ENCODE measurements around the gene UBAC2. TPM values are rescaled to one million over a fixed set of nuclear protein-coding genes. Genes with fewer than 3 reads are reported as not detected.

Gene UBAC2
- total RNA-seq, 1 experiment from 2014 or later: 80.3 TPM

DNA sequence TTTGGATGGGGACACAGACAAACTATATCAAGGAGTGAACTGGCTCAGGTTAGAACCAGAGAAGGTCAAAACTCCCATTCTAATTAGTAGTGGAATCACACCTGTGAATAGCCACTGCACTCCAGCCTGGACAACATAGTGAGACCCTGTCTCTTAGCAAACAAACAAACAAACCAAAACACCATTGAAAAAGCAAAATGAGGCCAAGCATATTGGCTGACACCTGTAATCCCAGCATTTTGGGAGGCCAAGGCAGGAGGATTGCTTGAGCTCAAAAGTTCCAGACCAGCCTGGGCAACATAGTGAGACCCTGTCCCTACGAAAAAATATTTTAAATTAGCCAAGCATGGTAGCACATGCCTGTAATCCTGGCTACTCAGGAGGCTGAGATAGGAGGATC is 39.1 kb upstream of the UBAC2 start:
- H3K27me3 ChIP-seq (ENCODE audit: insufficient read depth, low read depth): no peaks in the 10 kb centered on the region
- no peaks in the 10 kb centered on the region for H3K9me2 ChIP-seq (ENCODE audit: insufficient read depth)
- ChIA-PET POLR2A (ENCODE audit: unreplicated experiment) (no interaction called here), CTCF (interaction anchor here (0.6 kb wide), 1 partner anchor 15 kb away, joined by 3 read pairs; no protein-coding TSS in a partner anchor)
- no peaks in the 10 kb centered on the region; the same call in 1 of the 2 replicates for H3F3A ChIP-seq (ENCODE audit: insufficient read depth, low read depth)
- peaks cover 9% of the 10 kb centered on the region; the same call in 1 of the 2 replicates for H3K4me1 ChIP-seq (replicated peaks; ENCODE audit: insufficient read depth)
- no peak overlapping the region for H3K4me2 ChIP-seq
- no peak overlapping the region for H3K4me3 ChIP-seq
- intact Hi-C loops (cut with micrococcal nuclease; ENCODE audit: unreplicated experiment): no loop called here
- no peaks in the 10 kb centered on the region for H3K79me2 ChIP-seq (ENCODE audit: low read depth)
- no peaks in the 10 kb centered on the region for H4K20me1 ChIP-seq (ENCODE audit: insufficient read depth)
- BruUV-seq (replicated peaks): no TSS peak
- TF ChIP-seq EZH2 (IDR thresholded peaks at IDR 0.05; ENCODE audit: low read depth): no peak
- TF ChIP-seq, protein P1, sequence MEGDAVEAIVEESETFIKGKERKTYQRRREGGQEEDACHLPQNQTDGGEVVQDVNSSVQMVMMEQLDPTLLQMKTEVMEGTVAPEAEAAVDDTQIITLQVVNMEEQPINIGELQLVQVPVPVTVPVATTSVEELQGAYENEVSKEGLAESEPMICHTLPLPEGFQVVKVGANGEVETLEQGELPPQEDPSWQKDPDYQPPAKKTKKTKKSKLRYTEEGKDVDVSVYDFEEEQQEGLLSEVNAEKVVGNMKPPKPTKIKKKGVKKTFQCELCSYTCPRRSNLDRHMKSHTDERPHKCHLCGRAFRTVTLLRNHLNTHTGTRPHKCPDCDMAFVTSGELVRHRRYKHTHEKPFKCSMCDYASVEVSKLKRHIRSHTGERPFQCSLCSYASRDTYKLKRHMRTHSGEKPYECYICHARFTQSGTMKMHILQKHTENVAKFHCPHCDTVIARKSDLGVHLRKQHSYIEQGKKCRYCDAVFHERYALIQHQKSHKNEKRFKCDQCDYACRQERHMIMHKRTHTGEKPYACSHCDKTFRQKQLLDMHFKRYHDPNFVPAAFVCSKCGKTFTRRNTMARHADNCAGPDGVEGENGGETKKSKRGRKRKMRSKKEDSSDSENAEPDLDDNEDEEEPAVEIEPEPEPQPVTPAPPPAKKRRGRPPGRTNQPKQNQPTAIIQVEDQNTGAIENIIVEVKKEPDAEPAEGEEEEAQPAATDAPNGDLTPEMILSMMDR (conservative IDR thresholded peaks at IDR 0.05): no peak
- DNase-seq: no peak
- no peaks in the 10 kb centered on the region for H3K9me3 ChIP-seq (ENCODE audit: insufficient read depth, low read depth)
- no peaks in the 10 kb centered on the region for H3K36me3 ChIP-seq (ENCODE audit: low read depth)
- H3K27ac ChIP-seq: no peak overlapping the region
- H2AFZ ChIP-seq: no peak overlapping the region

DNA sequence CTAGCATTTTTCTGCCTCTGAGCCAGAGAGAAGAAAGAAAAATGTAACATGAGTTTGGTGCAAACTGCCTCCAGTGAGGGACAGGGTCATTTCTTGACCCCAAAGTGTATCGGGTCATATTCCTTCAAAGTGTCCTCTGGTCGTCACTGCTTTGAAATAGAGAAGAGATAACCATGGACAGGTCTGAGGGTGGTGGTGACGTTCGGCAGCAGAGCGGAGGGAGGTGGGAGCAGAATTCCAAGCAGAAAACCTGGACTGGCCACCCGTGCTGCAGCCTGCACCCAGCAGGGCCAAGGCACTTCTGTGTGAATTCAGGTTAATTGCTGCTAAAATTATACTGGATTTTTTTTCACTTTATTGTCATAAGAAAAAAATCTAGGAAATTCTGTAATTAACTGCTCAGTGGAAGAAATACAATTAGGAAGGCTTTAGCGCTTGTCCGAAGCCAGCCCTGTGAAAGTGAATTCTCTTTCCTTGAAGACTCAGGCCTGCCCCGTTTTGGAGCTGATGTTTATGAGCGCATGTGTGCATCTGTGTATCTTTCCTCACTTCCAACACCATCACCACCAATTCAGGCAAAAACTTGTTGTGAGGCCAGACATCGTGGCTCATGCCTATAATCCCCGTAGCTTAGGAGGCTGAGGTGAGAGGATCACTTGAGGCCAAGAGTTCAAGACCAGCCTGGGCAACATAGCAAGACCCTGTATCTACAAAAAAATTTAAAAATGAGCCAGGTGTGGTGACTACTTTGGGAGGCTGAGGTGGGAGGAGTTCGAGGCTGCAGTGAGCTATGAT is 37.9 kb upstream of the UBAC2 start:
- DNase-seq: no peak
- no peaks in the 10 kb centered on the region for H3K79me2 ChIP-seq (ENCODE audit: low read depth)
- no peak overlapping the region for H2AFZ ChIP-seq
- H3K36me3 ChIP-seq (ENCODE audit: low read depth): no peaks in the 10 kb centered on the region
- no peak for TF ChIP-seq EZH2 (IDR thresholded peaks at IDR 0.05; ENCODE audit: low read depth)
- TF ChIP-seq, protein P1 (conservative IDR thresholded peaks at IDR 0.05): no peak
- no TSS peak for BruUV-seq (replicated peaks)
- no peak overlapping the region for H3K4me3 ChIP-seq
- no peak overlapping the region for H3K4me2 ChIP-seq
- ChIA-PET CTCF (no interaction called here), POLR2A (ENCODE audit: unreplicated experiment) (no interaction called here)
- H3K27ac ChIP-seq: no peak overlapping the region
- H4K20me1 ChIP-seq (ENCODE audit: insufficient read depth): no peaks in the 10 kb centered on the region
- H3K9me2 ChIP-seq (ENCODE audit: insufficient read depth): no peaks in the 10 kb centered on the region
- H3K4me1 ChIP-seq (replicated peaks; ENCODE audit: insufficient read depth): 0 out of 2 replicates have a peak, but pooled peaks cover 7% of the 10 kb centered on the region
- H3F3A ChIP-seq (ENCODE audit: insufficient read depth, low read depth): no peaks in the 10 kb centered on the region; the same call in 1 of the 2 replicates
- no peaks in the 10 kb centered on the region for H3K9me3 ChIP-seq (ENCODE audit: insufficient read depth, low read depth)
- no peaks in the 10 kb centered on the region for H3K27me3 ChIP-seq (ENCODE audit: insufficient read depth, low read depth)
- intact Hi-C loops (cut with micrococcal nuclease; ENCODE audit: unreplicated experiment): no loop called here

DNA sequence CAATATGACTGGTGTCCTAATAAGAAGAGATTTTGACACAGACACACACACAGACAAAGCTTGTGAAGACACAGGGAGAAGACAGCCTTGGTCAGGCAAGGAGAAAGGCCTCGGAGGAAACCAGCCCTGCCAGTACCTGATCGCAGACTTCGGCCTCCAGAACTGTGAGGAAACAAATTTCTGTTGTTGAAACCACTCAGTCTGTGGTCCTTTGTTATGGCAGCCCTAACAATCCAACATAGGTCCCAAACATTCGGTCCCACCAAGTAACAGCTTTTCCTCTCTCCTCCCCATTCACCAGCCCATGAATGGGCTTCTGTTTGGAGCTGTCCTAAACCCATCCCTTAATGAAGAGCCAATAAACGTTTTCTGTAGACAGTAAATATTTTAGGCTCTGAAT is 36.4 kb upstream of the UBAC2 start:
- Histone ChIP-seq H3F3A (ENCODE audit: insufficient read depth, low read depth) (no peaks in the 10 kb centered on the region; the same call in 1 of the 2 replicates), H3K4me3 (no peak overlapping the region), H3K4me2 (no peak overlapping the region), H3K9me3 (ENCODE audit: insufficient read depth, low read depth) (no peaks in the 10 kb centered on the region), H3K79me2 (ENCODE audit: low read depth) (no peaks in the 10 kb centered on the region), H3K9me2 (ENCODE audit: insufficient read depth) (no peaks in the 10 kb centered on the region), H2AFZ (no peak overlapping the region), H3K4me1 (replicated peaks; ENCODE audit: insufficient read depth) (0 out of 2 replicates have a peak, but pooled peaks cover 6% of the 10 kb centered on the region), H3K27me3 (ENCODE audit: insufficient read depth, low read depth) (no peaks in the 10 kb centered on the region), H4K20me1 (ENCODE audit: insufficient read depth) (no peaks in the 10 kb centered on the region), H3K27ac (no peak overlapping the region), H3K36me3 (ENCODE audit: low read depth) (no peaks in the 10 kb centered on the region)
- ChIA-PET POLR2A (ENCODE audit: unreplicated experiment) (no interaction called here), CTCF (no interaction called here)
- no peak for TF ChIP-seq EZH2 (IDR thresholded peaks at IDR 0.05; ENCODE audit: low read depth)
- TF ChIP-seq, protein P1 (conservative IDR thresholded peaks at IDR 0.05): no peak
- BruUV-seq (replicated peaks): no TSS peak
- intact Hi-C loops (cut with micrococcal nuclease; ENCODE audit: unreplicated experiment): no loop called here
- DNase-seq: no peak

Measured in PC-9 (cell line).